Amniotic stem cell (primary cell): ENCODE measurements around the gene CTXN3.

Experiments used
- DNase-seq: peaks from one replicate; lab custom pipeline; 2025; lab: John Stamatoyannopoulos, UW

The CTXN3 gene

GRCh38 chr5:127699416-127699815 lies 50.5 kb downstream of the CTXN3 start:
- no peak for DNase-seq

- no peak for DNase-seq
Observed at GRCh38 chr5:127700237-127700766, 51.4 kb downstream of the CTXN3 start.

GRCh38 chr5:127702434-127702833 lies 53.6 kb downstream of the CTXN3 start:
- DNase-seq: no peak

GRCh38 chr5:127702926-127703561 lies 54.2 kb downstream of the CTXN3 start, which contains the start of gene CCDC192:
Gene CCDC192, plus strand, starts transcription at chr5:127703391. Its CDS starts 55 bp downstream, at chr5:127703446.
- DNase-seq: no peak

GRCh38 chr5:127705120-127705892 lies 56.4 kb downstream of the CTXN3 start:
- peak; percentile 72 for DNase-seq

GRCh38 chr5:127706691-127707090 lies 57.8 kb downstream of the CTXN3 start:
- no peak for DNase-seq

- DNase-seq: no peak
Observed at GRCh38 chr5:127707209-127707608, 58.3 kb downstream of the CTXN3 start.
